SK-N-MC (cell line): Measurements from ENCODE around the gene HTD2.

ENCODE experiments used
- EZH2 ChIP-seq: fragments of 200-600 bp; sonication (generic); IDR thresholded peaks from one replicate; pipeline ENCODE4 v1.6.1; 2017; ENCODE audit warnings: antibody characterized with exemption
- POLR2AphosphoS5 ChIP-seq: IDR thresholded peaks from 2 replicates; pipeline ENCODE4 v1.6.1; 2012; ENCODE audit warnings: mild to moderate bottlenecking, low read depth, low read length, borderline replicate concordance

- TF ChIP-seq EZH2, result no peak
- no peak for TF ChIP-seq POLR2AphosphoS5
These were observed 7.2 kb upstream of the HTD2 start for GRCh38 chr3:58299075-58299474.
